Sigmoid colon (tissue), 7 donors: Measurements from ENCODE around the gene DSE. TPM values are rescaled to one million over a fixed set of nuclear protein-coding genes. Genes with fewer than 3 reads are reported as not detected.

Experiments used
- DNase-seq: peaks from one replicate; pipeline ENCODE4 v3.0.0-alpha.2; 2019
- H3K27ac ChIP-seq, 4 donors: fragments of 200-600 bp; sonication (generic); one replicate each; pipeline ENCODE4 v1.5.1; 2016 to 2019; ENCODE audit warnings: mild to moderate bottlenecking in 1 of 4
- H3K27me3 ChIP-seq, 3 donors: fragments of 200-600 bp; sonication (generic); one replicate each; pipeline ENCODE4 v1.5.1; 2019; ENCODE audit warnings: mild to moderate bottlenecking in 1 of 3
- H3K36me3 ChIP-seq, 4 donors: fragments of 200-600 bp; sonication (generic); one replicate each; pipeline ENCODE4 v1.5.1; 2016 to 2019
- H3K4me1 ChIP-seq, 4 donors: fragments of 200-600 bp; sonication (generic); one replicate each; pipeline ENCODE4 v1.5.1; 2017 to 2019
- H3K4me3 ChIP-seq, 4 donors: fragments of 200-600 bp; sonication (generic); one replicate each; pipeline ENCODE4 v1.5.1; 2017 to 2019; ENCODE audit warnings: mild to moderate bottlenecking in 2 of 4, moderate library complexity in 1 of 4
- H3K9me3 ChIP-seq, 4 donors: fragments of 200-600 bp in 3 of 4; sonication (generic) in 3 of 4; one replicate each; pipeline versions ENCODE4 v1.5.1 to v1.6.1; 2013 to 2019
- EP300 ChIP-seq, 4 donors: sonication (generic); formaldehyde crosslinking; IDR thresholded peaks; one replicate each; pipeline ENCODE4 v1.6.1; 2017; ENCODE audit warnings: antibody characterized with exemption in 4 of 4
- POLR2A ChIP-seq, 2 donors: fragments of 450-650 bp; IDR thresholded peaks; one replicate each; pipeline ENCODE4 v1.6.1; 2016; ENCODE audit warnings: antibody characterized with exemption in 2 of 2, mild to moderate bottlenecking in 2 of 2, moderate library complexity in 2 of 2
- POLR2AphosphoS5 ChIP-seq, 4 donors: sonication (generic); formaldehyde crosslinking; IDR thresholded peaks; one replicate each; pipeline ENCODE4 v1.6.1; 2017; ENCODE audit warnings: antibody characterized with exemption in 4 of 4
- WGBS, 2 donors: extraction: QIAGEN DNeasy Blood & Tissue Kit; methylation state at CpG; one replicate each; pipeline ENCODE4 v1.1.7; 2013; 5-methylcytosine and 5-hydroxymethylcytosine counted together
- intact Hi-C: fragments of 100-400 bp; cut with DNase I; formaldehyde crosslinking; loops from one replicate; pipeline ENCODE4 v1.15.1; 2023
- polyA plus RNA-seq, 3 donors: library from polyadenylated mRNA; stranded (reverse); fragments of 200-250 nt; gene quantifications; one replicate each; pipeline ENCODE4 v1.2.3, GENCODE V29; 2013
- total RNA-seq, 4 donors: library from RNA; depleted of rRNA; stranded (reverse); fragments of >200 nt; gene quantifications; one replicate each; pipeline ENCODE4 v1.1.0, GENCODE V29; 2016
- TF ChIP-seq, protein P1 (sequence below), 4 experiments: fragments of 450-650 bp in 3 of 4; fragments of 200-600 bp in 1 of 4; IDR thresholded peaks; one replicate each; pipeline ENCODE4 v1.5.1; 2016 to 2019; ENCODE audit warnings: antibody characterized with exemption in 4 of 4, mild to moderate bottlenecking in 3 of 4, moderate library complexity in 2 of 4
- donor health status: healthy with polysubstance abuse.
- donor health status: Bipolar disorder and iron deficiency.
- donor health status: healthy.

Gene DSE
- total and polyA plus RNA-seq, 7 donors: 2.5 to 29.5 (median 17.9) TPM

DNA sequence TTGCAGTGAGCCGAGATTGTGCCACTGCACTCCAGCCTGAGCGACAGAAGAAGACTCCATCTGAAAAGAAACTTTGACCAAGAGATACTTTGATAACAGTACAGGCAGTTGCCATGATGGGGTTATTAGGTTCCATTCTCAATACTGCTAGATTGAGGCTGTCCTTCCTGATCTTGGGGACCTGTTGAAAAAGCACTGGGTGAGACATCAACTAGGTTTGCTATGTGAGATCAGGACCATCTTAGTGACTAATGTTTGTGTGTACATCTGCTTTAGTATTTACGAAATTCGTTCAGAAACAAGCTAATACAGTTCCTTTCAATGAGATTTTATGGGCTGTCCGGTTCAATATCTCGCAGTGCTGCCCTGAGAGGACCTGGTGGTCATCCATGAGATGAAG lies 2.6 kb downstream of the DSE start:
- TF ChIP-seq POLR2A (IDR thresholded peaks at IDR 0.05): no peak
- TF ChIP-seq POLR2AphosphoS5 (IDR thresholded peaks at IDR 0.05): no peak
- no peak for TF ChIP-seq EP300 (IDR thresholded peaks at IDR 0.05)
- TF ChIP-seq, protein P1, sequence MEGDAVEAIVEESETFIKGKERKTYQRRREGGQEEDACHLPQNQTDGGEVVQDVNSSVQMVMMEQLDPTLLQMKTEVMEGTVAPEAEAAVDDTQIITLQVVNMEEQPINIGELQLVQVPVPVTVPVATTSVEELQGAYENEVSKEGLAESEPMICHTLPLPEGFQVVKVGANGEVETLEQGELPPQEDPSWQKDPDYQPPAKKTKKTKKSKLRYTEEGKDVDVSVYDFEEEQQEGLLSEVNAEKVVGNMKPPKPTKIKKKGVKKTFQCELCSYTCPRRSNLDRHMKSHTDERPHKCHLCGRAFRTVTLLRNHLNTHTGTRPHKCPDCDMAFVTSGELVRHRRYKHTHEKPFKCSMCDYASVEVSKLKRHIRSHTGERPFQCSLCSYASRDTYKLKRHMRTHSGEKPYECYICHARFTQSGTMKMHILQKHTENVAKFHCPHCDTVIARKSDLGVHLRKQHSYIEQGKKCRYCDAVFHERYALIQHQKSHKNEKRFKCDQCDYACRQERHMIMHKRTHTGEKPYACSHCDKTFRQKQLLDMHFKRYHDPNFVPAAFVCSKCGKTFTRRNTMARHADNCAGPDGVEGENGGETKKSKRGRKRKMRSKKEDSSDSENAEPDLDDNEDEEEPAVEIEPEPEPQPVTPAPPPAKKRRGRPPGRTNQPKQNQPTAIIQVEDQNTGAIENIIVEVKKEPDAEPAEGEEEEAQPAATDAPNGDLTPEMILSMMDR (IDR thresholded peaks at IDR 0.05): no peak
- peaks cover 0 to 12% (median 6%) of the 10 kb centered on the region in 4 donors for H3K4me1 ChIP-seq
- DNase-seq: no peak
- no peaks in the 10 kb centered on the region for H3K36me3 ChIP-seq
- H3K9me3 ChIP-seq: no peaks in the 10 kb centered on the region
- H3K27me3 ChIP-seq: no peaks in the 10 kb centered on the region
- intact Hi-C loops: loop anchor here (5.0 kb wide), 1 partner anchor 199 kb away; the partner anchor contains the start of gene RWDD1
- WGBS, 2 donors: 92 to 93% methylated on average over 6 of the region's 6 CpGs
- H3K27ac ChIP-seq: no peak overlapping the region
- H3K4me3 ChIP-seq: no peak overlapping the region

DNA sequence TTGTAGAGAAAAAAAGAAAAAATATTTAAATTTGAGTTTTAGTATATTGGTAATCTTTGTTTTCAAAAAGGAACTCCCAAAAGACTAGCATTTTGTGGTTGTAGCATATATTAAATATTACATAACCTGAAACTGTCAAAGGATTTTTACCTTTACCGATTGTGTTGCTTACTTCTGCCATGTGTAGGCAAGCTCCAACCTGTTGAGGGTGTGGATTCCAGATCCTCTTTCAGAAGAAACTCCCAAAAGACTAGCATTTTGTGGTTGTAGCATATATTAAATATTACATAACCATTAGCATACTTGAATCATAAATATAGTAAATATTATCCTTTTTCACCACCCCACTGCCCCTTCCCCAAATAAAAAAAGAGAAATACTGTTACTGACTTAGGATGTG lies 3.2 kb downstream of the DSE start:
- WGBS, 2 donors: 84% methylated on average over 1 of the region's 1 CpG
- no peak for TF ChIP-seq POLR2AphosphoS5 (IDR thresholded peaks at IDR 0.05)
- TF ChIP-seq, protein P1 (IDR thresholded peaks at IDR 0.05): no peak
- TF ChIP-seq POLR2A (IDR thresholded peaks at IDR 0.05): no peak
- TF ChIP-seq EP300 (IDR thresholded peaks at IDR 0.05): no peak
- DNase-seq: no peak
- H3K9me3 ChIP-seq: no peaks in the 10 kb centered on the region
- H3K4me3 ChIP-seq: no peak overlapping the region
- intact Hi-C loops: loop anchor here (5.0 kb wide), 1 partner anchor 198 kb away; the partner anchor contains the start of gene RWDD1
- H3K36me3 ChIP-seq: no peaks in the 10 kb centered on the region
- no peak overlapping the region for H3K27ac ChIP-seq
- peaks cover 0 to 12% (median 6%) of the 10 kb centered on the region in 4 donors for H3K4me1 ChIP-seq
- H3K27me3 ChIP-seq: no peaks in the 10 kb centered on the region

- Histone ChIP-seq H3K4me1 (peaks cover 0 to 9% (median 5%) of the 10 kb centered on the region in 4 donors), H3K9me3 (no peaks in the 10 kb centered on the region), H3K27me3 (no peaks in the 10 kb centered on the region), H3K27ac (no peak overlapping the region), H3K4me3 (no peak overlapping the region), H3K36me3 (no peaks in the 10 kb centered on the region)
- TF ChIP-seq, protein P1 (IDR thresholded peaks at IDR 0.05): no peak
- WGBS, 2 donors: 92 to 94% methylated on average over 5 of the region's 5 CpGs
- no peak for DNase-seq
- intact Hi-C loops: loop anchor here (5.0 kb wide), 1 partner anchor 198 kb away; the partner anchor contains the start of gene RWDD1
These were observed 3.8 kb downstream of the DSE start for GRCh38 chr6:116374586-116374985.

- Histone ChIP-seq H3K9me3 (no peaks in the 10 kb centered on the region), H3K4me1 (peaks cover 0 to 3% (median 0%) of the 10 kb centered on the region in 4 donors), H3K36me3 (no peaks in the 10 kb centered on the region), H3K27ac (no peak overlapping the region), H3K4me3 (no peak overlapping the region), H3K27me3 (no peaks in the 10 kb centered on the region)
- no peak for DNase-seq
- intact Hi-C loops: no loop called here
- TF ChIP-seq, protein P1 (IDR thresholded peaks at IDR 0.05): no peak
- TF ChIP-seq POLR2A (IDR thresholded peaks at IDR 0.05) (no peak), EP300 (IDR thresholded peaks at IDR 0.05) (no peak), POLR2AphosphoS5 (IDR thresholded peaks at IDR 0.05) (no peak)
- WGBS, 2 donors: 92 to 94% methylated on average over 2 of the region's 2 CpGs
These were observed 4.5 kb downstream of the DSE start for GRCh38 chr6:116375262-116375661.

GRCh38 chr6:116376149-116376548 lies 5.4 kb downstream of the DSE start:
- TF ChIP-seq POLR2A (IDR thresholded peaks at IDR 0.05): no peak
- TF ChIP-seq EP300 (IDR thresholded peaks at IDR 0.05): no peak
- no peak for TF ChIP-seq POLR2AphosphoS5 (IDR thresholded peaks at IDR 0.05)
- TF ChIP-seq, protein P1 (IDR thresholded peaks at IDR 0.05): no peak
- Histone ChIP-seq H3K27ac (no peak overlapping the region), H3K9me3 (no peaks in the 10 kb centered on the region), H3K36me3 (no peaks in the 10 kb centered on the region), H3K27me3 (no peaks in the 10 kb centered on the region), H3K4me3 (no peak overlapping the region), H3K4me1 (peaks cover 0 to 3% (median 0%) of the 10 kb centered on the region in 4 donors)
- WGBS, 2 donors: 92 to 95% methylated on average over 4 of the region's 4 CpGs
- DNase-seq: no peak
- intact Hi-C loops: no loop called here
